T-cell (primary cell): ENCODE data around the gene AK4. TPM values are rescaled to one million over a fixed set of nuclear protein-coding genes. Genes with fewer than 3 reads are reported as not detected.
A peak's percentile ranks its signal among the peaks of the same experiment; 100 is the strongest.

Source experiments
- ATAC-seq, 4 experiments: fragments of 200-7000 bp in 3 of 4; fragments of 150-1000 bp in 1 of 4; cut with Tn5 transposase; replicated peaks in 1 of 4; 1 replicate in 3 of 4; 2 replicates in 1 of 4; pipeline ENCODE4 v1.10.0; 2021; ENCODE audit warnings: moderate library complexity in 3 of 4, mild to moderate bottlenecking in 2 of 4, moderate number of reproducible peaks in 1 of 4
- CTCF ChIA-PET, 2 donors: fragments of 300-600 bp; sonication (Branson Sonifier 250); formaldehyde crosslinking; loops; one replicate each; lab custom pipeline; 2022; ENCODE audit warnings: antibody characterized with exemption in 2 of 2; lab: Charles Lee
- POLR2A ChIA-PET, 2 donors: fragments of 300-600 bp; sonication (Branson Sonifier 250); formaldehyde crosslinking; loops; one replicate each; lab custom pipeline; 2022; ENCODE audit warnings: antibody characterized with exemption in 2 of 2; lab: Charles Lee
- DNase-seq, 35 experiments: peaks; one replicate each; pipeline versions ENCODE4 v3.0.0 to v3.0.0-alpha.2; 2013 to 2023
- H3K27ac ChIP-seq: one replicate; pipeline ENCODE4 v1.5.1; 2013; ENCODE audit warnings: low read length
- H3K27me3 ChIP-seq, 2 experiments: replicated peaks in 1 of 2; 1 replicate in 1 of 2; 2 replicates in 1 of 2; pipeline versions ENCODE4 v1.6.1 to v1.7.0; 2013; ENCODE audit warnings: low read length in 1 of 2, mixed read lengths in 1 of 2; ENCODE audit not compliant: control insufficient read depth in 2 of 2, insufficient read depth in 2 of 2; ENCODE audit errors: extremely low read depth in 1 of 2
- H3K36me3 ChIP-seq, 2 donors: 1 replicate in 1 of 2; 2 replicates in 1 of 2; pipeline versions ENCODE4 v1.6.1 to v1.7.0; 2013; ENCODE audit warnings: low read length in 1 of 2; ENCODE audit not compliant: control insufficient read depth in 2 of 2, insufficient read depth in 1 of 2; ENCODE audit errors: extremely low read depth in 1 of 2
- H3K4me1 ChIP-seq, 2 experiments: 1 replicate in 1 of 2; 2 replicates in 1 of 2; pipeline versions ENCODE4 v1.6.1 to v1.7.0; 2013; ENCODE audit warnings: low read length in 2 of 2, mixed read lengths in 1 of 2; ENCODE audit not compliant: insufficient read depth in 2 of 2, control insufficient read depth in 1 of 2; ENCODE audit errors: extremely low read depth in 1 of 2
- H3K4me3 ChIP-seq, 2 donors: 1 replicate in 1 of 2; 2 replicates in 1 of 2; pipeline versions ENCODE4 v1.5.1 to v1.7.0; 2013; ENCODE audit warnings: mild to moderate bottlenecking in 2 of 2, low read length in 1 of 2, moderate library complexity in 1 of 2; ENCODE audit not compliant: control insufficient read depth in 1 of 2; ENCODE audit errors: extremely low read depth in 1 of 2
- H3K9me3 ChIP-seq: 2 replicates; pipeline ENCODE4 v1.7.0; 2013
- H3K27ac Mint-ChIP-seq, 2 donors: one replicate each; pipeline ENCODE4 v1.8.0; 2020 to 2021; ENCODE audit warnings: mild to moderate bottlenecking in 2 of 2, mixed read lengths in 2 of 2
- H3K27me3 Mint-ChIP-seq, 2 donors: one replicate each; pipeline ENCODE4 v1.8.0; 2021 to 2022; ENCODE audit warnings: mixed read lengths in 2 of 2
- H3K36me3 Mint-ChIP-seq: one replicate; pipeline ENCODE4 v1.8.0; 2021; ENCODE audit warnings: mixed read lengths
- H3K4me1 Mint-ChIP-seq, 3 donors: one replicate each; pipeline ENCODE4 v1.8.0; 2020 to 2022; ENCODE audit warnings: mixed read lengths in 3 of 3, mild to moderate bottlenecking in 1 of 3
- H3K4me3 Mint-ChIP-seq, 3 donors: one replicate each; pipeline ENCODE4 v1.8.0; 2020 to 2022; ENCODE audit warnings: mild to moderate bottlenecking in 3 of 3, mixed read lengths in 3 of 3, moderate library complexity in 3 of 3
- H3K9me3 Mint-ChIP-seq, 3 donors: one replicate each; pipeline ENCODE4 v1.8.0; 2020 to 2022; ENCODE audit warnings: mixed read lengths in 3 of 3
- WGBS: methylation state at CpG from one replicate; pipeline ENCODE4 v1.1.5; 2013; ENCODE audit warnings: missing lambda C conversion rate; ENCODE audit not compliant: insufficient coverage; 5-methylcytosine and 5-hydroxymethylcytosine counted together
- total RNA-seq, 35 experiments: library from RNA in 6 of 35; stranded (reverse) in 6 of 35; fragments of 120-200 nt in 1 of 35; gene quantifications; one replicate each; pipeline versions ENCODE4 v1.2.1 to v1.2.4 and lab custom pipeline; 2013 to 2026

The AK4 gene
- total RNA-seq, 5 donors from 2014 or later (not counting 1 experiment from before 2014, with no cell fraction given) = 0.18 to 2.4 (median 1.1) TPM

DNA sequence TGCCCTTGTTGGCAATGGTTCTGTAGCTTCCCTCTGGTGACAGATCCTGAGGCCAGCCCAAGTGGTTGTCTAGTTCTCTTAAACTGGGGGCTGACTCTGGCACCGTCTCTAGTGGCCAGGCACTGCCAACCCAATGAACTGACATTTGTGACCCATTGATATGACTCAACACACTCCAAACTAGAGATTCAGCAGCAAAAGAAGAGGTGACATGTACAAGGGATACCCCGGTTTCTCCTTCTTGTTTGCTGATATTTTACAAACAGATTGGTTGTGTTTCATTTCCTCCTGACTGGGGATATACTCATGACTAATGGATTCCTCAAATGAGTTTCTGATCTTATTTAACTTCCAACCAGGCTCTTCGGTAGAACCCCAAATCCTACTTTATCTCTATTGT lies 95.5 kb downstream of the AK4 start:
- no peak for DNase-seq
- ChIA-PET CTCF (no interaction called here), POLR2A (no interaction called here)
- Mint-ChIP-seq H3K9me3 (no peaks in the 10 kb centered on the region), H3K27me3 (peaks cover 44 to 45% of the 10 kb centered on the region in 2 donors), H3K4me3 (no peak overlapping the region), H3K36me3 (no peaks in the 10 kb centered on the region), H3K27ac (no peak overlapping the region), H3K4me1 (no peaks in the 10 kb centered on the region)
- Histone ChIP-seq H3K36me3 (no peaks in the 10 kb centered on the region), H3K4me3 (no peak overlapping the region), H3K27me3 (peaks cover 0 to 5% of the 10 kb centered on the region in 2 experiments), H3K9me3 (no peaks in the 10 kb centered on the region), H3K4me1 (no peaks in the 10 kb centered on the region), H3K27ac (no peak overlapping the region)
- no peak for ATAC-seq
- WGBS = 80% methylated on average over 1 of the region's 3 CpGs

DNA sequence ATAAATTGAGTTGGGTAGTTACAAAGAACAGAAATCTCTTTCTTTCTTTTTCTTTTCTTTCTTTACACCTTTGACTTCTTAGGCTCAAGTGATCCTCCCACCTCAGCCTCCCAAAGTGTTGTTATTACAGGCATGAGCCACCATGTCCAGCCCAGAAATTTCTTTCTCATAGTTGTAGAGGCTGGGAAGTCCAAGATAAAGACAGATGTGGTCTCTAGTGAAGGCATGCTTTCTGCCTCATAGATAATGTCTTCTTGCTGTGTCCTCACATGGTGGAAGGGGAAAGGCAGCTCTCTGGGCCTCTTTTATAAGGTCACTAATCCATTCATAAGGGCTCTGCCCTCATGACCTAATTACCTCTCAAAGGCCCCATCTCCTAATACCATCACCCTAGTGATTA lies 97.3 kb downstream of the AK4 start:
- no peaks in the 10 kb centered on the region for H3K36me3 Mint-ChIP-seq
- no peak overlapping the region for H3K4me3 Mint-ChIP-seq
- H3K9me3 Mint-ChIP-seq = no peaks in the 10 kb centered on the region
- ChIA-PET POLR2A (no interaction called here), CTCF (no interaction called here)
- Histone ChIP-seq H3K27me3 (peaks cover 0 to 5% of the 10 kb centered on the region in 2 experiments), H3K36me3 (no peaks in the 10 kb centered on the region), H3K4me1 (no peaks in the 10 kb centered on the region), H3K4me3 (no peak overlapping the region), H3K9me3 (no peaks in the 10 kb centered on the region), H3K27ac (no peak overlapping the region)
- ATAC-seq = no peak
- DNase-seq = no peak
- H3K4me1 Mint-ChIP-seq = no peaks in the 10 kb centered on the region
- H3K27me3 Mint-ChIP-seq = peaks cover 40 to 41% of the 10 kb centered on the region in 2 donors
- H3K27ac Mint-ChIP-seq = no peak overlapping the region

DNA sequence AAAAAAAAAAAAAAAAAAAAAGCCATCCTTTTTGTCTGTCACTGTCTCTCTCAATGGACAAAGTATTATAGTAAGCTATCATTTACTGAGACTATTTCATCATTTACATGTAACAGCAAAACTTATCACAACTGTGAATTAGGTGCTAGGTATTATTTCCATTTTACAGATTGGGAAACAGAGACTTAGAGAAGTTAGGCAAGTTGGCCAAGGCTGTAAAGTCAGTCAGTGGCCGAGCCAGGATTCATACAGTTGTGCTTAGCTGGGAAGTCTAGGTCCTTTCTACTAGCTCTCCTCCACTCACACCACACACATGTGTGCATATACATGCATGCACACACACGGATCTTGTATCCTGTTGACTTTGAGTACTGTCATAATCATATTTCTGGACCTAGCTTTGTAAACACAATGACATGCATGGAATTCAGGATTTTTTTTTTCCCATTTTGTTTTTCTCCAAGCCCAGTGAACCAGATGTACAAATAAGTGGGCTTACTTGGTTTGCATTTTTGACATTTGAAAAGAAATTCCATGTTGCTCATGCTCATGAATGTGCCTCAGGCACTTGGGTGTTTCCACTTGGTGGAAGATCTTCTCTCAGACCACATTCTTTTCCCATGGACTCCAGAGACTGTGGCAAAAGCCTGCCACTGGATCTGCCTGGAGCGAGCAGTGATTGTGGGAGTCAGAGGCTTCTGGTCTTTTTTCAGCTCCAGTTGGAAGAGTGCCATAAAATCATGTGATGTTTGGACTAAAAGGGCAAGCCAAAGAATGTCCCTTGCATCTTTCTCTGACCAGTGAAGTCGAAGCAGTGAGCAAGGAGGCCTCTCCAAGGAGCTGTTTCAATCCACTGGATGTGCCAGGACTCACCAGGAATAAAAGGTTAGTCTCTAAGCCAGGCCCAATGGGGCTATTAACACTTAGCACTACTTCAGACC lies 99.7 kb downstream of the AK4 start:
- DNase-seq = no peak
- ChIA-PET POLR2A (no interaction called here), CTCF (interaction anchor here in 1 of 2 donors (0.5 kb wide), 1 partner anchor 494 kb away, joined by 3 read pairs; no protein-coding TSS in a partner anchor)
- H3K9me3 Mint-ChIP-seq = no peaks in the 10 kb centered on the region
- WGBS = 58% methylated on average over 2 of the region's 4 CpGs
- no peaks in the 10 kb centered on the region for H3K36me3 Mint-ChIP-seq
- H3K36me3 ChIP-seq = no peaks in the 10 kb centered on the region
- peaks cover 0 to 5% of the 10 kb centered on the region in 2 experiments for H3K27me3 ChIP-seq
- H3K9me3 ChIP-seq = no peaks in the 10 kb centered on the region
- no peaks in the 10 kb centered on the region for H3K4me1 ChIP-seq
- no peak overlapping the region for H3K27ac Mint-ChIP-seq
- H3K4me1 Mint-ChIP-seq = no peaks in the 10 kb centered on the region
- no peak overlapping the region for H3K27ac ChIP-seq
- H3K4me3 Mint-ChIP-seq = no peak overlapping the region
- H3K27me3 Mint-ChIP-seq = peaks cover 33 to 34% of the 10 kb centered on the region in 2 donors
- no peak for ATAC-seq
- no peak overlapping the region for H3K4me3 ChIP-seq

DNA sequence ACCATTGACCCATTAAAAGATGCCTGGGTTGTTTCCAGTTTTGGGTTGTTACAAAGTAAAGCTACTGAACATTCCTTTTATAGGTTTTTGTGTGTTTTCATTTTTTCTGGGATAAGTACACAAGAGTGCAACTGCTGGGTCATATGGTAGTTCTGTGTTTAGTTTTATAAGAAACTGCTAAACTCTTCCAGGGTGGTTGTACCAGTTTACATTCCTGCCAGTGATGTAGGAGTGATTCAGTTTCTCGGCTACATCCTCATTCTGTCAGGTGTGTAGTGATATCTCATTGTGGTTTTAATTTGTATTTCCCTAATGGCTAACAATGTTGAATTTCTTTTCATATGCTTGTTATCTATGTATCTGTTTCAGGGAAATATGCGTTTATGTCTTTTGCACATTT lies 102.8 kb downstream of the AK4 start:
- DNase-seq = no peak
- H3K4me1 ChIP-seq = peaks cover 4 to 18% of the 10 kb centered on the region in 2 experiments
- H3K4me3 ChIP-seq = no peak overlapping the region
- no peaks in the 10 kb centered on the region for H3K36me3 ChIP-seq
- no peak overlapping the region for H3K4me3 Mint-ChIP-seq
- H3K27me3 Mint-ChIP-seq = peaks cover 16 to 27% of the 10 kb centered on the region in 2 donors
- ChIA-PET POLR2A (no interaction called here), CTCF (no interaction called here)
- no peak overlapping the region for H3K27ac Mint-ChIP-seq
- WGBS = no CpG with 5 or more reads among the region's 2 CpGs
- H3K27ac ChIP-seq = no peak overlapping the region
- no peak for ATAC-seq
- no peaks in the 10 kb centered on the region for H3K9me3 Mint-ChIP-seq
- peaks cover 14 to 17% (median 17%) of the 10 kb centered on the region in 3 donors for H3K4me1 Mint-ChIP-seq
- no peaks in the 10 kb centered on the region for H3K9me3 ChIP-seq
- peaks cover 0 to 18% of the 10 kb centered on the region in 2 experiments for H3K27me3 ChIP-seq
- no peaks in the 10 kb centered on the region for H3K36me3 Mint-ChIP-seq

DNA sequence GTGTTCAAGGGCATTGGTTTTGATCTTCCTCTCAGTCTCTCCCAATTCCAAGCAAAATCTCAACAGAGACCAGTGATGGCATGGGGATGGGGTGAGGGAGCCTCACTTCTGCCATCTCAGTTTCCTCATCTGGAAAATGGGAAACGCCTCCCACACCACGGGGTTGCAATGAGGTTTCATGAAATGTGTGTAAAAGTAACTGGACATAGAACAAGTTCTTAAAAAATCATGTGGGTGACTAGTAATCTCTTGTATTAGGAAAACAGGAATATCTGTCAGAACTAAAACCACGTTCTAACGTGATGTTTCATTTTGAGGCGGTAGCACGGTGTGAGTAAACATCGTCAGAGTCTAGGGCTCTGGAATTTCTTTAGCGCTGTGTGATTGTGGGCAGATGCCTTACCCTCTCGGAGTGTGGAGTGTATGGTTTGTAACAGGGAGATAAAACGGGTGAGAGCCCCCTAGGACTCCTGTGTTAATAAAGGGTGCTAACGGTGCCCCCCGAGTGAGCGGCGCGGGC lies 105.9 kb downstream of the AK4 start:
- H3K27me3 ChIP-seq = peaks cover 0 to 18% of the 10 kb centered on the region in 2 experiments
- WGBS = 0% methylated on average over 13 of the region's 15 CpGs
- peak overlapping the region; percentile 73 to 85 for H3K4me3 ChIP-seq
- Mint-ChIP-seq H3K4me1 (peaks cover 14 to 18% (median 17%) of the 10 kb centered on the region in 3 donors), H3K9me3 (no peaks in the 10 kb centered on the region), H3K27me3 (peaks cover 5 to 17% of the 10 kb centered on the region in 2 donors), H3K4me3 (peak overlapping the region; percentile 79 to 87 (median 85)), H3K36me3 (no peaks in the 10 kb centered on the region), H3K27ac (peak overlapping the region; percentile 26 to 87)
- peaks cover 4 to 18% of the 10 kb centered on the region in 2 experiments for H3K4me1 ChIP-seq
- H3K36me3 ChIP-seq = no peaks in the 10 kb centered on the region
- DNase-seq (no peak), ATAC-seq (peak in 3 of 4 experiments; percentile 28 to 34 (median 29))
- CTCF ChIA-PET = interaction anchor here (0.7 to 2.4 kb wide), 4 partner anchors 11 to 20 kb away, joined by 3 to 7 read pairs (median 3); no protein-coding TSS in a partner anchor
- POLR2A ChIA-PET = interaction anchor here in 1 of 2 donors (0.6 kb wide), 1 partner anchor 12 kb away, joined by 4 read pairs; no protein-coding TSS in a partner anchor
- H3K27ac ChIP-seq = peak overlapping the region; percentile 14
- no peaks in the 10 kb centered on the region for H3K9me3 ChIP-seq

DNA sequence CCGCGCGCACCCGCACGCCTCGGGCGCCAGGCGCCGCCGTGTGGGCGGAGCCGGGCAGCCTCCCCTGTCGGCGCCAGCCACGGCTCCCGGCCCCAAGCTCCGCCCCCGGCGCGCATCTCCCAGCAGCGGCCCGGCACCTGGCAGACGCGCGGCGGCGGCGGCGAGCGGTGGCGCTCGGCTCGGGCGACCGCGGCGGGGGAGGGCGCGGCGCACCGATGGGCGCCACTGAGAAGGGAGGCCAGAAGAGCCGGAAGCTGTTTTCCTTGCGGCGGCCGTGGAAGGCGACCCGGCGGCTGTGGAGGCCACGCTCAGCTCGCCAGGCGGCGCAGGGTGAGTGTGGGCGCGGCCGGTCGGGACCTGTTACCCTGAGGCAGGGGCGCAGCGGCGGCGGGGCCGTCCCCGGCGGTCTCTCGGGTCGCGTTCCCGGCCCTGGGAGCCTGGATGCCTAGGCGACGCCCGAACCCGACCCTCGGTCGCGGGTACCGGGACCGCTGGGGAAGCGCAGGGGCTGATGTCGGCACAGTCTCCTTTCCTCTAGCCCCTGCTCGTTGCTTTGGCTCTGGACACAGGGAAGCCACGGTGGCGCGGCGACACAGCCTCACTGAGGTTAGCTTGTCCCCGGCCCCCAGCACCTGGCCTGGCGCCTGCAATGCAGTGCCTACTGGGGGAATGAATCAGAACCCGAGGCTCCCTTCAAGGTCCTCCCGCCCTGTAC lies 106.5 kb downstream of the AK4 start:
- CTCF ChIA-PET = interaction anchor here (0.5 to 2.4 kb wide), 6 partner anchors 10 to 301 kb away, joined by 3 to 7 read pairs (median 3); no protein-coding TSS in a partner anchor
- H3K27ac Mint-ChIP-seq = peak overlapping the region; percentile 66 to 71

More for the DNA sequence above, 106.5 kb downstream of the AK4 start:
- POLR2A ChIA-PET = interaction anchor here in 1 of 2 donors (0.5 to 0.6 kb wide), 2 partner anchors 10 to 12 kb away, joined by 3 to 4 read pairs; no protein-coding TSS in a partner anchor
- Mint-ChIP-seq H3K9me3 (no peaks in the 10 kb centered on the region), H3K27me3 (peaks cover 5 to 17% of the 10 kb centered on the region in 2 donors), H3K4me3 (peak overlapping the region; percentile 79 to 90 (median 87)), H3K36me3 (no peaks in the 10 kb centered on the region), H3K4me1 (peaks cover 14 to 18% (median 17%) of the 10 kb centered on the region in 3 donors)
- H3K27me3 ChIP-seq = peaks cover 0 to 18% of the 10 kb centered on the region in 2 experiments
- H3K27ac ChIP-seq = no peak overlapping the region
- peak; percentile 97 to 98 (median 98) for ATAC-seq
- peak overlapping the region; percentile 73 to 85 for H3K4me3 ChIP-seq
- H3K9me3 ChIP-seq = no peaks in the 10 kb centered on the region
- no peaks in the 10 kb centered on the region for H3K36me3 ChIP-seq
- DNase-seq = peak; percentile 66 to 91 (median 80)
- H3K4me1 ChIP-seq = peaks cover 4 to 18% of the 10 kb centered on the region in 2 experiments
- under 1% methylated on average over 88 of the region's 88 CpGs for WGBS
